GM19351 (cell line): ENCODE measurements around the gene SNRNP200.
"Not testable (repeated sequence)": the region's sequence is repeated elsewhere in the genome, so short reads cannot be mapped to it uniquely, and the experiment has no call there.

ENCODE experiments used
- ATAC-seq: cut with Tn5 transposase; IDR thresholded peaks from one replicate; pipeline ENCODE4 v1.9.1; 2021; ENCODE audit warnings: mild to moderate bottlenecking, moderate library complexity; ENCODE audit not compliant: unreplicated experiment

The SNRNP200 gene

DNA sequence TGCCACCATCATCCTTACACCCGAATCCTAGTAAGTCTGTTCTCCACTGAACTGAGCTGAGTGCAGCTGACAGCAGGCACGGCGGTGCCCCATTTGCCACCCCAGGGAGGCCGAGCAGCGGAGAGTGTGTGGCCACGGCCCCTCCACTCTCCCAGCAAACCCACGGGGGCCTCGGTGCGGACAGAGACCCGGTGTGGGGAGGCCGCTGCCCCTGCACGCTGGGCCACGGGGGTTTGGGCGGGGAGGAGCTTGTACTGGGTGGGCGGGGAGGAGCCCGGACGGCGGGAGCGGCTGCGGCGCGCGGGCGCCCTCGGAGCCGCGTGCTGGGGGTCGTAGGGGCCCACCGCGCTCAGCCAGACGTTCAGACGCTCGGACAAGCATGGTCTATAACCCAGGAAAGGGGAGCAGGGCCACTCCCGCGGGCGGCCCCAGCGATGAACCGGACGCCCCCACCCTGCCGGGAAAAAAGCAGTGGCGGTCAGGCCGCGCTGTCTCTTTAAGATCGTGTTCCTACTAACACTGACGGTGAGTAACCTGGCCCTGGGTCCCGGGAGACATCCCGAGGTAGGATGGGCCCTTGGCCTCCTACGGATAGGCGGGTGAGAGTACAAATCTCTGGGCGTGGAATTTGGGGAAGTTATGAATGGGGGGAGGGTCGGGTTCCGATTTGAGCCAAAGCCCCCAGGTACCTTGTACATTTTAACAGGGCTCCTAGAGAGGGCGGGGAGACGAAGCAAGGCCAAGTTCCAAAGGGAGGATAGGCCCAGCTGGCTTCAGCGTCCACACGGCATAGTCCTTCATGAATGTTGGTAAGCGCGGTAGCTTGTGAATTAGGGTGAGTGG is 19.9 kb upstream of the SNRNP200 start, which contains the start of gene ITPRIPL1:
Gene ITPRIPL1, plus strand, starts transcription at position 277 of the 843 bp plus-strand sequence. Its CDS starts 523 bp downstream, at position 800.
- no peak for ATAC-seq

DNA sequence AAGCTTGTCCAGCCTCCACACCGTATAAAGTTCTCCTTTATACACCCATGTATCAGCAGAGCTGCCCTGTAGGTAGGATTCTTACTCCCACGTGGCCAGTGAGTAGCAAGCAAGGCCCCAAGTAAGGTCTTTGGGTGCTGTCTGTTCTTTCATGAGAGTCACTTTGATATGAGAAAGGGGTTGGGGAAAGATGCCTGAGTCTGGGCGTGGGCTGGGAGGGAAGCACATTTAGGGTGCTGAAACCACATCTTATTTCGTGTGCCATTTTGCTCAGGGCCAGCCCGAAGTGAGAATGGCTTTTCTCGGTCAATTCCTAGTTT is 19.3 kb upstream of the SNRNP200 start:
- ATAC-seq: no peak

DNA sequence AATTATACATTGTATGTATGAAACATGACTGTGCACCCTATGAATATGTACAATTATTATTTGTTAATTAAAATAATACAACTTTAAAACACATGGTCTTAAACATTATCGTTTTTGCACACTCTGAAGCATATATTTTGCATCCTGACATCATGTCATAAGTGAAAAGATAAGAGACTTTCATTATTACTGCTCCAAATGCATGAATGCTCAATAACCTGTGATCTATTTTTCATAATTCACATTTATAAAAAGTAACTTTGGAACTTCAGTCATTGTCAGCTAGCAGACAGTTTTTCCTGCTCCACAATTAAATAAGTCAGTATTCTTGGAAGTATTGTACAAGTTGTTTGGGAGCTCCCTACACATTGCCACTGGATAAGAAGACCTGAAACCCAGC is 18.5 kb upstream of the SNRNP200 start:
- ATAC-seq: no peak

DNA sequence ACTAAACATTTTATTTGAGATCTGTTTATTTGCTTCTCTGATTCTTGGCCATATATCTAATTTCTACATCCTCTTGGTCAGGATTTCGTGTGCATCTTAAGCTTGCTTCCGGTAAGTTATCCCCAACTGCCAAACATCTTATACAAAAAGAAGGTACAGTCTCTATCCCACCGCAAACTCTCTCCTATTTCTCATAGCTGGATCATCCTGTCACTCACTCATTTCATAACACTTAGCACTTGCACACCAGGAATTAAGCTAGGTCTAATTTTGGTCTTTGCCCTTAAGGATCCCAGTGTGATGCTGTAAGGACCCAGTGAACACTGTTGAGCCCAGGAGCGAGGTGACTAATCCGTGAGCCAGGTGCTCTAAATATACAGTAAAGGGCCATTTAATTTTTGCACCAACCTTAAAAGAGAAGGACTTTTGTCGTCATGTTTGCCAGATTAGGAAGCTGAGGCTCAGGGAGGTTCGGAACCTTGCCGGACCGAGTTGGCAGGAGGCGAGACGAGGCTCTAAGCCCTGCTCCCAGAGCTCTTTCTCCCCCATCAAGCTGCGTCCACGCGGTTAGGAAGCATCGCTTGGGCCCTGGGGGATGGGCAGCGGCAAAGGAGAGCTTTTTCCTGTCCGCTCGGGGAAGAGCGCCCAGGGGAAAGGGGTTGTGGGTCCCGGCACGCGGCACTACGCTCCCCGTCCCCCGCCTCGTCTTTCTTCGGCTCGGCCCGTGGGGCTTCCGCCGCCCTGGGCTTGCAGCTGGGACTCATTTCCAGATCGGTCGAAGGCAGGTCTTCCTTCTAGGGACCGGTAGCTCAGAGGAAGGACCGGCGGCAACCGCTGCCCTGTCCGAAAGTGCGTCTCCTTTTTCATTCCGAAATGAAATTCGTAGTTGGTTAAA is 15.6 kb upstream of the SNRNP200 start:
- ATAC-seq: peak; percentile 11

DNA sequence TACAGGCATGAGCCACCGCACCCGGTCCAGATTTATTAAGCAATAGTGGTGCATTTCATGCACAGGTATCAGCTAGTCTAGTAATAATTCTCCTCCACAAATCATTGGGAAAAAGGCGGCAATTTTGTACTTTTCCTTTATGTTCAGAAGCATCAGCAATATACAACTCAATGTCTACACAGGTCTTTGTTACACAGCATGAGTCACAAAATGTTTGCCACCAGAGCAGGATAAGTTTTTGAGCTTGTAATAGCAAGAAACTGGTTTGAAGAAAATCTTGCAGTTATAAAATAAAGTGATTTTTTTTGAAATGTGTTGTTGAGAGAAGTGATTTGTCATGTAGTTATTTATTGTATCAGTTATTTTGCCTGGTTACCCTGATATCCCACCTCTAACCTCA is 15.0 kb upstream of the SNRNP200 start:
- no peak for ATAC-seq

DNA sequence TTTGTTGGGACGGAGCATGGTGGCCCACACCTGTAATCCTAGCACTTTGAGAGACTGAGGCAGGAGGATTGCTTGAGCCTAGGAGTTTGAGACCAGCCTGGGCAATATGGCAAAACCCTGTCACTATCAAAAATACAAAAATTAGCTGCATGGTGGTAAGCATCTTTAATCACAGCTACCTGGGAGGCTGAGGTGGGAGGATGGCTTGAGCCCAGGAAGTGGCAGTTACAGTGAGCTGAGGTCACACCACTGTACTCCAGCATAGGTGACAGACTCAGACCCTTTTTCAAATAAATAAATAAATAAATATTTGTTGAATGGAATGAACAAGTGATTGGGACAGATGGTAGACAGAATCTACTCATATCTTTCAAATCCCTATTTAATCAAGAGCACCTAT is 14.1 kb upstream of the SNRNP200 start:
- no peak for ATAC-seq

DNA sequence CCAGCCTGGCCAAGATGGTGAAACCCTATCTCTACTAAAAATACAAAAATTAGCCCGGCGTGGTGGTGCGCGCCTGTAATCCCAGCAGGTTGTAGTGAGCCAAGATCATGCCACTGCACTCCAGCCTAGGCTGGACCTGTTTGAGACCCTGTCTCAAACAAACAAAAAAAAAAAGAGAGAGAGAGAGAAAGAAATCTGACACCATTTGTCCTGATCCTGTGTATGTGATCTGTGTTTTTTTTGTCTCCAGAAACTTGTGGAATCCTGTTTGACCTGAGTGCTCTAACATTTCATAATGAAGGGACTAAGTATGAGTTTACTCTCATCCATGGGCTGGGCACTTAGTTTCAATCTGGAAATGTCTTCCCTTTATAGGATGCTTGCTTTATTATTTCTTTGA is 13.4 kb upstream of the SNRNP200 start:
- no peak for ATAC-seq

DNA sequence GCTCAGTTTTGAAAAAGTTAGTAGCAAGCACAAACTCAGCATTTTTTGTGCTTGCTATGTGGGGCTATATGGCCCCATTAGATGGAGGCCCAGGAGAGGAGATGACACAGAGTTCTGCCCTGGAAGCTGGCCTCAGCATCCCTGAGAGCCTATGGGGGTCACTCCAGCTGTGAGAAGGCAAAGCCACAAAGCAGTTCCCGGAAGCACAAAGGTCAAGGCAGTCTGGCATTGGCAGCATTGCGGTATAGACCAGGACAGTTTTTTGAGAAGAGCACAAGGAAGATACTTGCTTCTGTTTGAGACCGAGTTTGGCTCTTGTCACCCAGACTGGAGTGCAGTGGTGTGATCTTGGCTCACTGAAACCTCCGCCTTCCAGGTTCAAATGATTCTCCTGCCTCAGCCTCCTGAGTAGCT is 12.2 kb upstream of the SNRNP200 start:
- ATAC-seq: no peak

DNA sequence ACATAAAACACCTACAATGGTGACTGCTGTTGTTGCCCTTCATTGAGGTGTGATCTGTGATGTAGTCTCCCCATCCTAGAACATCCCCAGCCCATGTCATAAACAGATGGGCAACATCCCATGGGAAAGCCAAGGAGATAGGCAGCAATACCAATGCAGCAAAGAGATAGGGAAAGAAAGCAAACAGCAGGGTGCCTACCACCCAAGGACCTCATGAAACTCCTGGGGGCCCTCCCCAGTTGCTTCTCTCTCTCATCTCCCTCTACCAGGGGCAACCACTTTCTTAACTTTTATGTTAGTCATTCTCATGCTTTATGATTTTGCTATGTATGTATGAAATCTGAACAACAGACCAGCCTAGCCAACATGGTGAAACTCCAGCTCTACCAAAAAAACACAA is 11.7 kb upstream of the SNRNP200 start:
- no peak for ATAC-seq

DNA sequence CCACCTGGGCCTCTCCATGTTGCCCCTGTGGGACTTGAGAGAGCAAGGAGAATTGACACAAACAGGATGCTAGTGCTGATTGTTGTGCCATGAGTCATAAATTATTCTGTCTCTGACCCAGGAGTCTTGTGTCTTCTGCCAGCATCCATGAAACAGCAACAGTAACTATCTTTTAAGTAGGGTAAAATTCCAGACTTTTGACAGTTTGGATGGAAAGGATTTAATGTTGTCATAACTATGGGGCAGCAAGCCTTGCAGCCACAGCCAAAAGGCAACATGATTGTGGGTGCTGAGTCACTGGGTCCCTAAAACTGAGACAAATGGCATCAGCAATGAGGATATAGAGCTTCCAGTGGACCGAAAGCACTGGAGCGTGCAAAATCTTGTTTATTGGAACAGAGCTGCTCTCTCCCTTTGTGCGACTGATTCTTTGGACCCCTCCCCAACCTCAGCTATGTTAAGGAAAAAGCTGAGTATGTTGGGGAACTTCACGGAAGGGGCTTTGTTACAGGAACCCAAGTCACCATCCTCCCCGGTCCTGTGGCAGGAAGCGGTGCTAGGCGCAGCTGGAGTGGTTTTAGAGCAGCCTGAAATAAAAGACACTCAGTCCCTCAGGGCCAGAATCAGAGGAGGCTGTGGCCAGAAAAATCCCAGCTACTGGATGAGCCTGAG is 10.2 kb upstream of the SNRNP200 start:
- ATAC-seq: no peak

DNA sequence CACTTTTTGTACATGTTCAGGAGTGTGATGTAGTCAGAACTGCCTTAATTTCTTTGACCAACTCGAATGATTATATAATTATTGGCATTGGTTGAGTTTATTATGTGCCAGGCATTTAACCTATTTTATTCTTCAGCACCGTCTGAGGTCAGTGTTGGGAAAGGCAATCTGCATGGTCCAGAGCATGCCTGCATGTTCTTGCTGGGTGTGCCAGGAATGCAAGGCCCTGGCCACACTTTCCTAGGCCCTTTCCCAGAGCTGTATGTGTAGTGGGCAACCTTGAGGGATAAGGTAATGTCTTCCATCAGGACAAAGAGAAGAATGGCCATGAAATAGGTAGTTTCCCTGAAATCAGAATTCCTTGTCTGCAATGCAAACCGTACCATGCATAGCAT is 9.7 kb upstream of the SNRNP200 start:
- ATAC-seq: no peak

DNA sequence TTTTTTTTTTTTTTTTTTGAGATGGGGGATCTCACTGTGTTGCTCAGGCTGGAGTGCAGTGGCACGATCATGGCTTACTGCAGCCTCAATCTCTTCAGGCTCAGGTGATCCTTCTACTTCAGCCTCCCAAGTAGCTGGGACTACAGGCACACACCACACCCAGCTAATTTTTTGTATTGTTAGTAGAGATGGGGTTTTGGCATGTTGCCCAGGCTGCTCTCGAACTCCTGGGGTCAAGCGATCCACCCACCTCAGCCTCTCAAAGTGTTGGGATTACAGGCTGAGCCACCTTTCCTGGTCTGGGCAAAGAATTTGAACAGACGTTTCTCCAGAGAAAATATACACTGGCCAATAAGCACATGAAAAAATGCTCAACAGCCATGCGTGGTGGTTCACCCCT is 2.9 kb upstream of the SNRNP200 start:
- no peak for ATAC-seq

DNA sequence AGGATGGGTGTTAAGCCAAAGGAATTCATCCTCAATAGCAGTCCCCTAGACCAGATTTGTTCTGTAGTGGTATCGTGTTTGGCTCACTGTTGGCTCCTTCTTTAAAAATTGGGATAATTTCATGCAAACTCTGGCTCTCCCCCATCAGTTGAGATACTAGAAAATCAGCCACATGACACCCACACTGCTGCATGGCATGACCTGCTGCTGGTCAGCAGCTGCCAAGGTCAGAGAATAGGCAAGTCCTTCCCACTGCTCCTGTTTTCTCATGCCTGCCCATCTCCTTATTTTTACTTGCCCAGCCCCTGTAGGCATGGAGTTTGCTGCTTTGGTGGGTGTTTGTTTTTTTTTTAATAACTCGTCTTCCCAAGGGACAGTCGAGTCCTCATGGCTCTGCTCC is 1.0 kb upstream of the SNRNP200 start:
- ATAC-seq: no peak

DNA sequence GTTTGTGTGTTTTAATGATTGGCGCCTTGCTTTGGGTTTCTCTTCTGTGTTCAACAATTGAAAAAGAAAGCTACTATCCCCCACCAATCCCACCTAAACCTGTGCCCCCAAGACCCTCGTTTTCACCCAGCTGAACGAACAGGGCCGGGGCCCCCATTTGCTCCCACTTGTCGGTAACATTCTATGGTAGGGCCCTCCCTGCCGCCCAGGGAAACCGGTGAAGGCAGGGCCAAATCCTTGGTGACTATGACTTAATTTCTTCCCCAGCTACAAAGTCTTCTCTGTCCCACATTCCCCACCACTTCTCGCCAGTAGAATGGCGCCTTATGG is 598 bp upstream of the SNRNP200 start:
- ATAC-seq: no peak

DNA sequence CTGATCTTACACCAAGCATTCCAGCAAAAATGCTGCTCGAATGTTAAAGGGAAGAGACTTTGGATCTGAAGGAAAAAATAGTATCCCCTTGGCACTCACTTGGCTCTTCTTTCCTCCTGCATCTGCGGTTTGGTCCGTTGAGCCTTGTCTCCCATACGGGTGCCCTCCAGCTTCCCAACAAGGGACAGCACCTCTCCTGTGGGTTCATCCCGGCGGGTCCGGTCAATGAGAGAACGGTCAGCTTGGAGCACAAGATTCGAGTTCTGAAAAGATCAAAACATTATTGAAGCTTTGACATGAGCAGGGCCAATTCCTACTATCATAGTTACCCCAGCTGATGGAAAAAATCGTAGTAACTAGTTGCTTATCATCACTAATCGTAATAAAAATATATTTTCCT is 740 bp downstream of the SNRNP200 start:
- no peak for ATAC-seq

DNA sequence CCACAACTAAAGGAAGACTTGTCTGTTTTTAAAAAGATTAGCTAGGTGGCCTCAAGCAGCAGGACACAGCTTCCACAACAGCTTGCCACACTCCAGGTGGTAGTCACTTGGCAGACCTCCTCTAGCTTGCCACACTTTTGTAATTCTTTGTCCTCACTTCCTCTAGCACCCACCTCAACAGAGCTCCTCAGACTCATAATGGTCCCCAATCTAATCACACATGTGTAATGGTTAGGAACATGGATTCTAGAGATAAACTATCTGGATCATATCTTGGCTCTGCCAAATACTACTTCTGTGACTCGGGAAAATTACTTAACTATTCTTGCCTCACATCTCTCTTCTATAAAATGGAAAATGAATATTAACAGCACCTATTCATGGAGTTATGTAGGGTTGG is 3.5 kb downstream of the SNRNP200 start:
- no peak for ATAC-seq

DNA sequence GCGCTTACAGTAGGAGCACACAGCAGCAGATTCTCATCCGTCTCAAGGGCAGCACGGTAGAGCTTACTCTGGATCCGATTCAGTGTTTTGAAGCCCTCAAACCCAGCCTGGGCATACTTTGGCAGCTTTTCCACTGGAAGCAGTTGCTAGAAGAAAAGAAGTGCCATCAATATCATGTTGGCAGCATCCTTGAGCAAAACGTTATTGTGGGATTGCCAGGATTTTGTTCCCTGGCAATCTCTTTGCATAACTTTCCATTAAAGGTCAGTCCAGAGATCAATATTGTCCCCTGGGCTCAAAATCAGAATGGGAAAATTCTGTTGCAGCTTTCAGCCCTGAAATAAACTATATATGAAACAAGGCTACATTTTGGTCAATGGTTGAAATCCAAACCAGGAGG is 8.4 kb downstream of the SNRNP200 start:
- ATAC-seq: no peak

DNA sequence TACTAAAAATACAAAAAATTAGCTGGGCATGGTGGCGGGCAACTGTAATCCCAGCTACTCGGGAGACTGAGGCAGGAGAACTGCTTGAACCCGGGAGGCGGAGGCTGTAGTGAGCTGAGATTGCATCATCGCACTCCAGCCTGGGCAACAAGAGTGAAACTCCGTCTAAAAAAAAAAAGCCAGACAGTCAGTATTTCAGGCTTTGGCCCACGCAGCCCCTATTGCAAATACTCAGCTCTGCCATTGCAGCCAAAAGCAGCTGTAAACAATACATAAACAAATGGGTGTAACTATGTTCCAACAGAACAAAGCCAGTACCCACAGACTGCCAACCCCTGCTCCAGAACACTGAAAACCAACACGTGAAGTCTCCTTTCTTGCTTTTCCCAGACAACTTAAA is 11.1 kb downstream of the SNRNP200 start:
- ATAC-seq: not testable (repeated sequence)

DNA sequence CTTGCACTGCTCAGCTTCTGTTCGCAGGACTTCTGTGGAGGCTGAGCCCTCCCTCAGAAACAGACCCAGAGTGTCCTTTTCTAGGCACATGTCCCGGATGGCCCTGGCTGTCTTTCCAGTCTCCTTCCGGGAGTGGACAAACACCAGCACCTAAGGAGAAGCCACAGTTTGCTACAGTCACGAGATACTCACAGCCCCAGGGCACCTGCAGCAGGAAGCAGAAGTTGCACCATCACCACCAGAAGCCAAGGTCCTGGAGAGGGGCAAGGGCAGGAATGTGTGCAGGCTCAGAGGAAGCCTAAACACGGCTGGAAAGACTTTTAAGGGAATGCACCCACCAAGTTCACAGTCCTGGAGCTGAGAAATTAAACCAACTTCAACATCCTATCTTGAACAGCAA is 13.6 kb downstream of the SNRNP200 start:
- no peak for ATAC-seq

DNA sequence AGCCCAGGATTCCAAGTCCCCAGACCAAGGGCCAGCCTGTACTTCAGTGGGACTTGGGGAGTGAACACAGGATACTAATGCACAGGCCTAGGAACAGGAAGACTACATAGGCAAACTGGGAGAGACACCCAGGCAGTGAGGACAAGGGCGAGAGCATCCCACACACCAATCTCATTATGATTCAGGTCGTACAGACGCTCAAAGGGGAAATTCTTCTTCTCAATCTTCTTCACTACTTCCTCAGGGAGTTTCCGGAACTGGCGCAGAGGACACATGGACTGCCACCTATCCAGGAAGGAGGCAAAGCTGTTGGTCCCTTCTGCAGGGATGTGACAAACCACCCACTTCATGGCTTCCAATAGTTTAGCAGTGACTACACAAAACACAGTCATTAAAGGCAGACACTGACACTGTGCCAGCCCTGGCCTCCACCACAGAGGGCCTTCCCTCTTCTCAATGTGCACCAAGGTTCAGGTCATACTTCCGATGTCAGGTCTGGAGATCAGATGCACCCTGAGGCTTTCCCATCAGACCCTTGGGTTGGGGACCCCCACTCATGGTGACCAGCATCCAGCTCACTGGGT is 18.0 kb downstream of the SNRNP200 start:
- no peak for ATAC-seq

DNA sequence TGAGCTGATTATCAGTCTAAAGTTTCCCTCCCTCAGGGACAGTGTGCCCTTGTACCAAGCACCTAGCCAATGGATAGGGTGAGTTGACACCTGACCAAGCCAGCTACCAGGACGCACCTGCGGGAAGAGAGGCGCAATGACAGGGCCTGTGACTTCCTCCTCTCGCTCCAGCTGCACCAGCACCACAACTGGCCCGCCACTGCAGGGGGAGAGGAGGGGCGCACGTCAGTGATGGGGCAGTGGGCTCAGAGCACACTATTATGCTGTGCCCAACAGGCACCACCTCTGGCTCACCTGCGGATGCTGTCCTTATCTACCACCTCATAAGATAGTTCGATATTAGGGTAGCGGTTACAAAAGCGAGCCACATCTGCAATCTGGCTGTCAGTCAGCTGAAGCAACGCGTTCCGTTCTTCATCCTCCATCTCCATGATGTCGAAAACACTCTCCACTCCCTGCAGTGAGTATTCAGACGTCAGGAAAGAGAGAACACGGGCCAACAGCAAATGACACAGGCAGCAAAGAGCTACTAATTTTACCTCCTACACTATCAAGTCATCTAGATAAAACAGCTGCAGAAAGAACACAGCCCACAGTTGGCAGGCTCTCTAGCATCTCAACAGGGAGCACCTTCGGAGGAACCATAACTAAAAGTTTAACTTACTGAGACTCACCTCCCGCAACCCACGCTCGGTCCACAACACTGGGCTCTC is 28.4 kb downstream of the SNRNP200 start:
- no peak for ATAC-seq
